H1 (cell line): Measurements from ENCODE around the gene MYO18A. TPM values are rescaled to one million over a fixed set of nuclear protein-coding genes. Genes with fewer than 3 reads are reported as not detected.

ENCODE experiments used
- BACH1 ChIP-seq: IDR thresholded peaks from 2 replicates; pipeline ENCODE4 v1.6.1; 2012; ENCODE audit warnings: low read length, improper control_type of control experiment
- CHD7 ChIP-seq: fragments of 300-600 bp; sonication (generic); IDR thresholded peaks from 2 replicates; pipeline ENCODE4 v1.7.1; 2012; ENCODE audit warnings: low read length, moderate library complexity, mild to moderate bottlenecking, inconsistent platforms; ENCODE audit not compliant: insufficient replicate concordance
- FOSL1 ChIP-seq: IDR thresholded peaks from 2 replicates; pipeline ENCODE4 v1.6.1; 2011; ENCODE audit warnings: mild to moderate bottlenecking, low read depth, low read length, moderate library complexity; ENCODE audit not compliant: insufficient read depth
- GABPA ChIP-seq: IDR thresholded peaks from 2 replicates; pipeline ENCODE4 v1.6.1; 2011; ENCODE audit warnings: mild to moderate bottlenecking, low read length, moderate library complexity, borderline replicate concordance; ENCODE audit not compliant: insufficient read depth
- KDM4A ChIP-seq: IDR thresholded peaks from one replicate; pipeline ENCODE4 v1.7.1; 2012; ENCODE audit warnings: low read depth, mild to moderate bottlenecking, moderate library complexity, low read length, inconsistent platforms; ENCODE audit not compliant: severe bottlenecking
- SIN3A ChIP-seq, 2 experiments: IDR thresholded peaks in 1 of 2; conservative IDR thresholded peaks in 1 of 2; 2 replicates each; pipeline ENCODE4 v1.6.1; 2011 to 2012; ENCODE audit warnings: low read length in 2 of 2, improper control_type of control experiment in 1 of 2, low read depth in 1 of 2, mild to moderate bottlenecking in 1 of 2
- SIRT6 ChIP-seq: IDR thresholded peaks from one replicate; pipeline ENCODE4 v1.7.1; 2012; ENCODE audit warnings: low read length, inconsistent platforms
- TAF1 ChIP-seq: IDR thresholded peaks from 2 replicates; pipeline ENCODE4 v1.6.1; 2011; ENCODE audit warnings: mild to moderate bottlenecking, low read depth, low read length
- ZNF274 ChIP-seq: IDR thresholded peaks from 2 replicates; pipeline ENCODE4 v1.7.0; 2012; ENCODE audit warnings: low read length, borderline replicate concordance; ENCODE audit errors: extremely low read depth
- polyA plus RNA-seq, 7 experiments: library from polyadenylated mRNA; depleted of rRNA in 3 of 7; stranded (reverse) in 5 of 7; unstranded in 2 of 7; fragments of >200 nt in 5 of 7; fragments of 200-250 nt in 2 of 7; gene quantifications; 1 replicate in 5 of 7; 2 replicates in 1 of 7; 4 replicates in 1 of 7; pipeline versions ENCODE4 v1.2.1 to v1.2.3, GENCODE V29; 2011 to 2013; ENCODE audit warnings: missing spikeins in 2 of 7, mixed read lengths in 2 of 7
- total RNA-seq: library from RNA; stranded (reverse); fragmentation: NEBNext Ultra II Directional; extraction: Animal tissue kit (Norgen Biotek cat#: 25700); gene quantifications from 2 replicates; pipeline ENCODE4 v1.2.1, GENCODE V29; 2021

The MYO18A gene
- total and polyA plus RNA-seq, 2 of the 8 experiments (the other 6 are each of a cell fraction or from before 2014, with no cell fraction given): 7.6 to 43.8 TPM

GRCh38 chr17:29032013-29032856, 148.0 kb downstream of the MYO18A start (continued):
- TF ChIP-seq CHD7 (peak; percentile 71), FOSL1 (no peak), ZNF274 (no peak), GABPA (0 out of 2 replicates have a peak, but pooled peaks have one; percentile 25), BACH1 (peak; percentile 63; the same call in 1 of the 2 replicates), SIN3A (conservative IDR thresholded peaks at IDR 0.05 in 1 of 2, IDR thresholded peaks at IDR 0.05 in 1 of 2; ENCODE audit: low read depth in 1 of 2, low read length in 2 of 2) (no peak), TAF1 (0 out of 2 replicates have a peak, but pooled peaks have one; percentile 41), SIRT6 (no peak), KDM4A (no peak)
